GM23338 (cell line): ENCODE results near the gene PLD5. TPM values are rescaled to one million over a fixed set of nuclear protein-coding genes. Genes with fewer than 3 reads are reported as not detected.

Source experiments
- ATAC-seq: fragments of 200-7000 bp; cut with Tn5 transposase; 3 replicates; pipeline ENCODE4 v1.9.1; 2020
- DNase-seq: peaks from one replicate; pipeline ENCODE4 v3.0.0-alpha.2; 2015; ENCODE audit warnings: low spot score
- H2AFZ ChIP-seq: fragments of 200-600 bp; sonication (generic); 2 replicates; pipeline ENCODE4 v1.8.0; 2016; ENCODE audit warnings: antibody characterized with exemption, mild to moderate bottlenecking, moderate library complexity
- H3F3A ChIP-seq: fragments of 200-600 bp; sonication (generic); replicated peaks from 2 replicates; pipeline ENCODE4 v1.8.0; 2017; ENCODE audit warnings: antibody characterized with exemption, mixed run types, low read depth
- H3K27ac ChIP-seq: fragments of 200-600 bp; sonication (generic); 2 replicates; pipeline ENCODE4 v1.6.1; 2016; ENCODE audit warnings: low read depth
- H3K27me3 ChIP-seq: fragments of 200-600 bp; sonication (generic); 2 replicates; pipeline ENCODE4 v1.8.0; 2016; ENCODE audit warnings: mild to moderate bottlenecking, mixed run types, moderate library complexity; ENCODE audit not compliant: insufficient read depth
- H3K36me3 ChIP-seq: fragments of 200-600 bp; sonication (generic); 2 replicates; pipeline ENCODE4 v1.8.0; 2016; ENCODE audit warnings: mild to moderate bottlenecking; ENCODE audit not compliant: insufficient read depth
- H3K4me1 ChIP-seq: fragments of 200-600 bp; sonication (generic); 2 replicates; pipeline ENCODE4 v1.8.0; 2016; ENCODE audit warnings: mild to moderate bottlenecking, moderate library complexity; ENCODE audit not compliant: insufficient read depth
- H3K4me2 ChIP-seq: fragments of 200-600 bp; sonication (generic); 2 replicates; pipeline ENCODE4 v1.7.1; 2017; ENCODE audit warnings: mixed run types
- H3K4me3 ChIP-seq: fragments of 200-600 bp; sonication (generic); 2 replicates; pipeline ENCODE4 v1.6.1; 2016; ENCODE audit warnings: mixed run types
- H3K79me2 ChIP-seq: fragments of 200-600 bp; sonication (generic); replicated peaks from 2 replicates; pipeline ENCODE4 v1.8.0; 2017; ENCODE audit warnings: mild to moderate bottlenecking; ENCODE audit not compliant: insufficient read depth
- H3K9me2 ChIP-seq: fragments of 200-600 bp; sonication (generic); 2 replicates; pipeline ENCODE4 v1.8.0; 2017; ENCODE audit not compliant: insufficient read depth
- H4K20me1 ChIP-seq: fragments of 200-600 bp; sonication (generic); replicated peaks from 2 replicates; pipeline ENCODE4 v1.8.0; 2017; ENCODE audit warnings: mild to moderate bottlenecking; ENCODE audit not compliant: insufficient read depth
- H3K27ac Mint-ChIP-seq: 2 replicates; pipeline ENCODE4 v1.8.0; 2020; ENCODE audit warnings: inconsistent platforms, mild to moderate bottlenecking, moderate library complexity, mixed read lengths
- H3K27me3 Mint-ChIP-seq: 3 replicates; pipeline ENCODE4 v1.8.0; 2022; ENCODE audit warnings: low read depth, mild to moderate bottlenecking, moderate library complexity, mixed read lengths, inconsistent platforms; ENCODE audit not compliant: insufficient read depth, poor library complexity
- H3K36me3 Mint-ChIP-seq: 3 replicates; pipeline ENCODE4 v1.8.0; 2021; ENCODE audit warnings: low read depth, mild to moderate bottlenecking, inconsistent platforms, moderate library complexity, mixed read lengths
- H3K4me1 Mint-ChIP-seq: 3 replicates; pipeline ENCODE4 v1.8.0; 2020; ENCODE audit warnings: mild to moderate bottlenecking, inconsistent platforms, mixed read lengths
- H3K4me3 Mint-ChIP-seq: 3 replicates; pipeline ENCODE4 v1.8.0; 2021; ENCODE audit warnings: moderate library complexity, mild to moderate bottlenecking, inconsistent platforms, mixed read lengths
- H3K9me3 Mint-ChIP-seq: 3 replicates; pipeline ENCODE4 v1.8.0; 2020; ENCODE audit warnings: moderate library complexity, mild to moderate bottlenecking, inconsistent platforms, mixed read lengths
- CREB1 ChIP-seq: fragments of 250-450 bp; sonication (Bioruptor Pico); IDR thresholded peaks from 2 replicates; pipeline ENCODE4 v1.5.0; 2020; ENCODE audit warnings: low read depth, mild to moderate bottlenecking, moderate library complexity
- EZH2 ChIP-seq: fragments of 200-600 bp; sonication (generic); IDR thresholded peaks from one replicate; pipeline ENCODE4 v1.8.0; 2017; ENCODE audit warnings: antibody characterized with exemption, mild to moderate bottlenecking, low read depth; ENCODE audit not compliant: unreplicated experiment
- EZH2phosphoT487 ChIP-seq: fragments of 200-600 bp; sonication (generic); IDR thresholded peaks from one replicate; pipeline ENCODE4 v1.8.1; 2018; ENCODE audit warnings: antibody characterized with exemption; ENCODE audit not compliant: unreplicated experiment
- JUNB ChIP-seq: IDR thresholded peaks from one replicate; pipeline ENCODE4 v1.6.1; 2016; ENCODE audit warnings: antibody characterized with exemption; ENCODE audit not compliant: unreplicated experiment
- NANOG ChIP-seq: IDR thresholded peaks from 2 replicates; pipeline ENCODE4 v1.6.1; 2016; ENCODE audit warnings: antibody characterized with exemption, borderline replicate concordance
- POLR2AphosphoS5 ChIP-seq: IDR thresholded peaks from 2 replicates; pipeline ENCODE4 v1.6.1; 2016; ENCODE audit warnings: antibody characterized with exemption, low read depth
- REST ChIP-seq: IDR thresholded peaks from one replicate; pipeline ENCODE4 v1.6.1; 2018; ENCODE audit warnings: antibody characterized with exemption; ENCODE audit not compliant: unreplicated experiment
- STAT1 ChIP-seq: IDR thresholded peaks from one replicate; pipeline ENCODE4 v1.6.1; 2016; ENCODE audit warnings: antibody characterized with exemption; ENCODE audit not compliant: unreplicated experiment
- ZNF462 ChIP-seq: fragments of 250-450 bp; sonication (Bioruptor Pico); IDR thresholded peaks from 2 replicates; pipeline ENCODE4 v1.5.0; 2020; ENCODE audit warnings: mild to moderate bottlenecking, moderate library complexity
- polyA plus RNA-seq: library from polyadenylated mRNA; unstranded; fragments of >200 nt; fragmentation: Nextera tagmentation; extraction: Ambion mirVana; gene quantifications from 2 replicates; pipeline ENCODE4 v1.2.1, GENCODE V29; 2016
- total RNA-seq: library from RNA; depleted of rRNA; stranded (reverse); fragments of >200 nt; shearing (Covaris generic); gene quantifications from 2 replicates; pipeline ENCODE4 v1.2.3, GENCODE V29; 2014
- TF ChIP-seq, protein P1 (sequence below): IDR thresholded peaks from 2 replicates; pipeline ENCODE4 v1.6.1; 2016; ENCODE audit warnings: antibody characterized with exemption
- TF ChIP-seq, protein P2 (sequence below), 2 experiments: fragments of 200-600 bp in 1 of 2; sonication (generic) in 1 of 2; conservative IDR thresholded peaks; 2 replicates each; pipeline versions ENCODE4 v1.5.1 to v1.6.1; 2016 to 2017; ENCODE audit warnings: antibody characterized with exemption in 2 of 2, low read depth in 2 of 2, mild to moderate bottlenecking in 2 of 2, moderate library complexity in 1 of 2

PLD5 gene
- total and polyA plus RNA-seq, 2 experiments from 2014 or later, result 5.5 to 5.8 TPM

DNA sequence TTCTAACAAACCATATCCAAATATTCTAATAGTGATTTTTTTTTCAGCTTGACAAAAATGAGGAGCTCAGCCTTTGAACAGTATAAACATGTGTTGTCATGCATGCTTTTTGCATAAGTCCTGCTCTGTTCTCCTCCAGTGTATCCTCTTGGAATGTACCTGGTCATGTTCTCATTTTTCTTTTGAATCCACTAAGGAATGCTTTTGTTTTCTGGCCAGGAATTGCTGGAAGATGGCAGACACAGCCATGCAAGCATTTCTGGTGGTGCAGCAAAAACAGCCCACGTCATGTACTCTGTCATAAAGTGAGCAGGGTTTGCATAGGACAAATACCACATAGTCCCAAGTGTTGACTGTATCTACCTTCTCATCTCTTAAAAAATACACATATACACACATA is 11.5 kb upstream of the PLD5 start:
- Histone ChIP-seq H3F3A (no peaks in the 10 kb centered on the region), H3K4me2 (no peak overlapping the region), H3K27me3 (no peaks in the 10 kb centered on the region), H3K4me3 (no peak overlapping the region), H3K4me1 (no peaks in the 10 kb centered on the region), H3K27ac (no peak overlapping the region), H3K9me2 (peaks cover 8% of the 10 kb centered on the region; the same call in 1 of the 2 replicates), H3K79me2 (no peaks in the 10 kb centered on the region), H3K36me3 (no peaks in the 10 kb centered on the region), H4K20me1 (no peaks in the 10 kb centered on the region), H2AFZ (no peak overlapping the region)
- H3K27ac Mint-ChIP-seq, result no peak overlapping the region
- H3K4me1 Mint-ChIP-seq, result no peaks in the 10 kb centered on the region
- no peaks in the 10 kb centered on the region for H3K9me3 Mint-ChIP-seq
- peaks cover 5% of the 10 kb centered on the region for H3K27me3 Mint-ChIP-seq
- TF ChIP-seq STAT1 (no peak), POLR2AphosphoS5 (no peak), NANOG (no peak), JUNB (no peak), EZH2 (no peak), CREB1 (CRISPR knock-in tag) (no peak), REST (no peak)
- TF ChIP-seq, protein P1, sequence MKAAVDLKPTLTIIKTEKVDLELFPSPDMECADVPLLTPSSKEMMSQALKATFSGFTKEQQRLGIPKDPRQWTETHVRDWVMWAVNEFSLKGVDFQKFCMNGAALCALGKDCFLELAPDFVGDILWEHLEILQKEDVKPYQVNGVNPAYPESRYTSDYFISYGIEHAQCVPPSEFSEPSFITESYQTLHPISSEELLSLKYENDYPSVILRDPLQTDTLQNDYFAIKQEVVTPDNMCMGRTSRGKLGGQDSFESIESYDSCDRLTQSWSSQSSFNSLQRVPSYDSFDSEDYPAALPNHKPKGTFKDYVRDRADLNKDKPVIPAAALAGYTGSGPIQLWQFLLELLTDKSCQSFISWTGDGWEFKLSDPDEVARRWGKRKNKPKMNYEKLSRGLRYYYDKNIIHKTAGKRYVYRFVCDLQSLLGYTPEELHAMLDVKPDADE, result no peak
- TF ChIP-seq, protein P2, sequence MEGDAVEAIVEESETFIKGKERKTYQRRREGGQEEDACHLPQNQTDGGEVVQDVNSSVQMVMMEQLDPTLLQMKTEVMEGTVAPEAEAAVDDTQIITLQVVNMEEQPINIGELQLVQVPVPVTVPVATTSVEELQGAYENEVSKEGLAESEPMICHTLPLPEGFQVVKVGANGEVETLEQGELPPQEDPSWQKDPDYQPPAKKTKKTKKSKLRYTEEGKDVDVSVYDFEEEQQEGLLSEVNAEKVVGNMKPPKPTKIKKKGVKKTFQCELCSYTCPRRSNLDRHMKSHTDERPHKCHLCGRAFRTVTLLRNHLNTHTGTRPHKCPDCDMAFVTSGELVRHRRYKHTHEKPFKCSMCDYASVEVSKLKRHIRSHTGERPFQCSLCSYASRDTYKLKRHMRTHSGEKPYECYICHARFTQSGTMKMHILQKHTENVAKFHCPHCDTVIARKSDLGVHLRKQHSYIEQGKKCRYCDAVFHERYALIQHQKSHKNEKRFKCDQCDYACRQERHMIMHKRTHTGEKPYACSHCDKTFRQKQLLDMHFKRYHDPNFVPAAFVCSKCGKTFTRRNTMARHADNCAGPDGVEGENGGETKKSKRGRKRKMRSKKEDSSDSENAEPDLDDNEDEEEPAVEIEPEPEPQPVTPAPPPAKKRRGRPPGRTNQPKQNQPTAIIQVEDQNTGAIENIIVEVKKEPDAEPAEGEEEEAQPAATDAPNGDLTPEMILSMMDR (conservative IDR thresholded peaks at IDR 0.05; ENCODE audit: low read depth in 2 of 2), result no peak
- ATAC-seq (no peak), DNase-seq (no peak)
- no peaks in the 10 kb centered on the region for H3K36me3 Mint-ChIP-seq
- H3K4me3 Mint-ChIP-seq, result no peak overlapping the region

DNA sequence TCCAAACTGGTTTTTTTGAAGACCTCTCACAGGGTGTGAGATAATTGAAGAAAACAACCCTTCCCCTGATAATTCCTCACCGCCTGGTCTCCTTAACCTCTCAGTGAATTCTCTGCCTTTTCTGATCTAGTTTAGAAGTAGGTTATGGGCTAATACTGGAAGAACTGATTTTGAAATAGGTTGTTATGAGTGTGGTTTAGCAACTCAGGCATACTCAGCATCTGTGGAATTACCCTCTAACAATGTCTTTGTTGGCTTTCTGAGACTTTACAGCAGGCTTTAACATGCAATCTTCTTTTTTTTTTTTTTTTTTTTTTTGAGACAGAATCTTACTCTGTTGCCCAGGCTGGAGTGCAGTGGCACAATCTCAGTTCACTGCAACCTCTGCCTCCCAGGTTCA is 10.3 kb upstream of the PLD5 start:
- no peaks in the 10 kb centered on the region for H3K4me1 ChIP-seq
- H3K36me3 Mint-ChIP-seq, result no peaks in the 10 kb centered on the region
- no peak overlapping the region for H3K4me3 ChIP-seq
- no peak overlapping the region for H2AFZ ChIP-seq
- no peaks in the 10 kb centered on the region for H3F3A ChIP-seq
- no peak for ATAC-seq
- no peaks in the 10 kb centered on the region for H3K4me1 Mint-ChIP-seq
- no peaks in the 10 kb centered on the region for H3K36me3 ChIP-seq
- H3K9me2 ChIP-seq, result peaks cover 8% of the 10 kb centered on the region; the same call in 1 of the 2 replicates
- H3K9me3 Mint-ChIP-seq, result no peaks in the 10 kb centered on the region
- no peaks in the 10 kb centered on the region for H3K79me2 ChIP-seq
- no peak overlapping the region for H3K27ac Mint-ChIP-seq
- DNase-seq, result no peak
- H4K20me1 ChIP-seq, result no peaks in the 10 kb centered on the region
- no peaks in the 10 kb centered on the region for H3K27me3 ChIP-seq
- no peak overlapping the region for H3K4me3 Mint-ChIP-seq
- peaks cover 3% of the 10 kb centered on the region for H3K27me3 Mint-ChIP-seq
- H3K4me2 ChIP-seq, result no peak overlapping the region
- H3K27ac ChIP-seq, result no peak overlapping the region
- TF ChIP-seq ZNF462 (CRISPR knock-in tag) (no peak), EZH2phosphoT487 (no peak)
